PFSK-1 (cell line): ENCODE data around the gene CLDN8.

Experiments
- FOXP2 ChIP-seq: optimal IDR thresholded peaks from 2 replicates; pipeline ENCODE3; 2011; ENCODE audit warnings: borderline replicate concordance, control low read depth, inconsistent platforms; ENCODE audit not compliant: insufficient read depth; ENCODE audit errors: extremely low read length, extremely low read depth
- POLR2AphosphoS5 ChIP-seq: IDR thresholded peaks from 2 replicates; pipeline ENCODE4 v1.6.1; 2012; ENCODE audit warnings: low read depth, mild to moderate bottlenecking, control low read depth, low read length, moderate library complexity
- SIN3A ChIP-seq: IDR thresholded peaks from 2 replicates; pipeline ENCODE4 v1.6.1; 2012; ENCODE audit warnings: mild to moderate bottlenecking, low read length, moderate library complexity, borderline replicate concordance; ENCODE audit not compliant: insufficient read depth
- TAF1 ChIP-seq: IDR thresholded peaks from 2 replicates; pipeline ENCODE4 v1.6.1; 2012; ENCODE audit warnings: low read length, control low read depth, borderline replicate concordance; ENCODE audit not compliant: insufficient read depth
- TF ChIP-seq, protein P1 (sequence below), 2 experiments: IDR thresholded peaks; 2 replicates each; pipeline versions ENCODE4 v1.6.1 to v1.8.0; 2011 to 2012; ENCODE audit warnings: low read depth in 2 of 2, low read length in 2 of 2, control low read depth in 1 of 2, inconsistent platforms in 1 of 2, mild to moderate bottlenecking in 1 of 2, moderate library complexity in 1 of 2; ENCODE audit not compliant: insufficient read depth in 1 of 2

Gene CLDN8

DNA sequence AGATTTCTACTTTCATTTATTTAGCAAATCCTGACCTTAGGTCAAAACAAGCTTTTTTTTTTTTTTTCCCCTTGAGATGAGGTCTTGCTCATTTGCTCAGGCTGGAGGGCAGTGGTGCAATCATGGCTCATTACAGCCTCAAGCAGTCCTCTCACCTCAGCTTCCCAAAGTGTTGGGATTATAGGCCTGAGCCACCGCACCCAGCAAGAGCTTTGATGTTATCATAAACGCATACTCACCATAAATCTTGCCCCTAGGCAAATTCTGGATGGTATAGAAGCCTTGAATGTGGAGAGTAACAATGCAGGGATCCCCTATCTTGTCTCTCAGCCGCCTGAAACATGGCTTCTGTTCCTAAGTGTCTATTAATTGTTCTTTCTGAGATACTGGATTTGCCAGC lies 24.8 kb upstream of the CLDN8 start:
- no peak for TF ChIP-seq TAF1

DNA sequence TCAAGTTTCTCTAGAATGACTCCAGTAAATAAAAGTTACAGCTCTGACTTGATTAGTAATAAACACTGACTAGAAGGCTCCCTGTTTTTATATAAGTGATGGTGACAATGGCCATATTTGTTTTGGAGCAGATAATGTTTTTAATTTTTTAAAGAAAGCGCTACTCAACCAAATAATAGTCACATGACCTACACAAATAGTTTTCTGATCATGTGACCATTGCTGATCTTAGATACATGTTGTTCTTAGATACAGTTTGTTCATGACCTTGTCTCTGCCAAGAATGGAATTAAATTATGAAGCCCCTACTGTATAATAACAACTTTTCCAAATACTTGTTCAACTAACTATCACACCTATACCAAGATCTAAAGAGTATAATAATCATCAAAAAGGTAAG lies 22.3 kb upstream of the CLDN8 start:
- TF ChIP-seq POLR2AphosphoS5: no peak
- TF ChIP-seq FOXP2: no peak
- no peak for TF ChIP-seq TAF1
- no peak for TF ChIP-seq SIN3A
- TF ChIP-seq, protein P1, sequence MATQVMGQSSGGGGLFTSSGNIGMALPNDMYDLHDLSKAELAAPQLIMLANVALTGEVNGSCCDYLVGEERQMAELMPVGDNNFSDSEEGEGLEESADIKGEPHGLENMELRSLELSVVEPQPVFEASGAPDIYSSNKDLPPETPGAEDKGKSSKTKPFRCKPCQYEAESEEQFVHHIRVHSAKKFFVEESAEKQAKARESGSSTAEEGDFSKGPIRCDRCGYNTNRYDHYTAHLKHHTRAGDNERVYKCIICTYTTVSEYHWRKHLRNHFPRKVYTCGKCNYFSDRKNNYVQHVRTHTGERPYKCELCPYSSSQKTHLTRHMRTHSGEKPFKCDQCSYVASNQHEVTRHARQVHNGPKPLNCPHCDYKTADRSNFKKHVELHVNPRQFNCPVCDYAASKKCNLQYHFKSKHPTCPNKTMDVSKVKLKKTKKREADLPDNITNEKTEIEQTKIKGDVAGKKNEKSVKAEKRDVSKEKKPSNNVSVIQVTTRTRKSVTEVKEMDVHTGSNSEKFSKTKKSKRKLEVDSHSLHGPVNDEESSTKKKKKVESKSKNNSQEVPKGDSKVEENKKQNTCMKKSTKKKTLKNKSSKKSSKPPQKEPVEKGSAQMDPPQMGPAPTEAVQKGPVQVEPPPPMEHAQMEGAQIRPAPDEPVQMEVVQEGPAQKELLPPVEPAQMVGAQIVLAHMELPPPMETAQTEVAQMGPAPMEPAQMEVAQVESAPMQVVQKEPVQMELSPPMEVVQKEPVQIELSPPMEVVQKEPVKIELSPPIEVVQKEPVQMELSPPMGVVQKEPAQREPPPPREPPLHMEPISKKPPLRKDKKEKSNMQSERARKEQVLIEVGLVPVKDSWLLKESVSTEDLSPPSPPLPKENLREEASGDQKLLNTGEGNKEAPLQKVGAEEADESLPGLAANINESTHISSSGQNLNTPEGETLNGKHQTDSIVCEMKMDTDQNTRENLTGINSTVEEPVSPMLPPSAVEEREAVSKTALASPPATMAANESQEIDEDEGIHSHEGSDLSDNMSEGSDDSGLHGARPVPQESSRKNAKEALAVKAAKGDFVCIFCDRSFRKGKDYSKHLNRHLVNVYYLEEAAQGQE (IDR thresholded peaks at IDR 0.05; ENCODE audit: insufficient read depth in 1 of 2, low read depth in 2 of 2, low read length in 2 of 2): no peak

DNA sequence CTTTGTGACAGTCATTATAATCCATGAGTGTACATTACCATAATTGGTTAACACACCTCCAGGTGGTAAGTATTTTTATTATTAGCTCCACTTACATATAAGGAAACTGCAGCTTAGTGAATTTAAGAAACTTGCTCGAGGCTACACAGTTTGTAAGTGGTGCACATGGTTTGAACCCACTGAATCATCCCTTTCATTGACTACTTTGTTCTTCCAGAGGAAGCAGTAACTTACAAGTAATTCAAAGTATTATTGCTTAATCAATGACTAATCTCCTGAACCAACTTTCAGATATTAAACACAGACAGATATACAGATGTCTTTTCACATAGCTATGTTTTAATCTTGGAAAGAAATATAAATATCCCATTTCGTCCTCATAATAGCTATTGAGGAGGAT lies 18.7 kb upstream of the CLDN8 start:
- TF ChIP-seq TAF1 (no peak), FOXP2 (no peak), POLR2AphosphoS5 (no peak), SIN3A (no peak)
- TF ChIP-seq, protein P1 (IDR thresholded peaks at IDR 0.05; ENCODE audit: insufficient read depth in 1 of 2, low read depth in 2 of 2, low read length in 2 of 2): no peak

DNA sequence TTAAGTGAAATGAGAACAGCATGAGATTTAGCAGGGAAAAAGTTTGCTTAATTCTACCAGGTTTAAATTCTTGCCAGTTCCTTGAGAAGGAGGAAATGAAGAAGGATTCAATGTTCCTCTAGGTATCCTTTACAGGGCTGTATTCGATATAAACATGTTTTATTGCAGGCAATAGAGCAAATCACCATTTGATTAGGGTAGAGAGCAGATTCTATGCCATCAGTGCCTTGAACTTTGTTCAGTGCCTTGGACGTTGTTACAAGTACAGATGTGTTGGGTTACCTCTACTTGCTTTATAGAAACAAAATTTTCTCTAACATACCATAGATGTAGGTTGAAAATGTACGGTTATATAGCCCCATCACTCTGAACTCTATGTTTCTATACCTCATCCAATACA lies 18.2 kb upstream of the CLDN8 start:
- TF ChIP-seq TAF1 (no peak), SIN3A (no peak), FOXP2 (no peak), POLR2AphosphoS5 (no peak)
- TF ChIP-seq, protein P1 (IDR thresholded peaks at IDR 0.05; ENCODE audit: insufficient read depth in 1 of 2, low read depth in 2 of 2, low read length in 2 of 2): no peak

DNA sequence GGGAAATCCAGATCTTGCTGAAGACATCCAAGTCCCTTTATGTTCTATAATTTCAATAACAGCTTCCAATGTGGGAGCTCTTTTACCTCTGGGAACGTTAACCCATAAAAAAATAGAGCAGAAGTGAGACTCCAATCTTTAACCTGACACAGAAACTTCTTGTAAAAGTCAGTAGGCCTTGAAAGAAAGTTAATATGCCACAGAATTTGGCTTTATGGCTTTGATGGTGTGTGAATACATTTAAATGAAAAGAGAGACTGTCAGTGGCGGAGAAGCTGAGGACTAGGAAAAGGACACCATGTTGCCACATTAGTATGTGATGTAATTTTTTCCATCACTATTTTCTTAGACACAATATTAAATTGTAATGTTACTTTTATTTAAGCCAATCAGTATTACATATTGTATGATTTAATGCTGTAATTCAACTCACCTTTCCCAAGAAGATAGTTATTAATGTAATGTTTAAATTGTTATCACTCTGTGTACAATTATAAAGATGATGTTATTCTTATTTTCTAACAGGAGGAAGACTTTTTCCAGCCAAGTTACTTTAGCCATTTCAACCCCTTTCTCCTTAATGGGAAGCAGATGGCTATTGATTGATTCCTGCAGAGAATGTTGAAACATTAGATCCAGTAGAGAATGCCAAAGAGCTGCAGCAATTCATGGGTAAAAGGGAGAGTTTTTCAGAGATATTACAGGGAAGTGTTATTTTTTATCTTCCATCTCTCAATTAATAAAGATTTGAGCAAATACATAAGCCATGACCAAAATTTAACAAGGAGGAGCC lies 17.5 kb upstream of the CLDN8 start:
- TF ChIP-seq TAF1 (no peak), FOXP2 (no peak), POLR2AphosphoS5 (no peak)
- TF ChIP-seq, protein P1 (IDR thresholded peaks at IDR 0.05; ENCODE audit: insufficient read depth in 1 of 2, low read depth in 2 of 2, low read length in 2 of 2): no peak
